ENCODE data around the gene IGFBP5. TPM values are rescaled to one million over a fixed set of nuclear protein-coding genes. Genes with fewer than 3 reads are reported as not detected.

IGFBP5 gene
- total and polyA plus RNA-seq, 2 donors (not counting 3 experiments of a cell fraction or from before 2014, with no cell fraction given) = 0.06 TPM; not detected in 1

DNA sequence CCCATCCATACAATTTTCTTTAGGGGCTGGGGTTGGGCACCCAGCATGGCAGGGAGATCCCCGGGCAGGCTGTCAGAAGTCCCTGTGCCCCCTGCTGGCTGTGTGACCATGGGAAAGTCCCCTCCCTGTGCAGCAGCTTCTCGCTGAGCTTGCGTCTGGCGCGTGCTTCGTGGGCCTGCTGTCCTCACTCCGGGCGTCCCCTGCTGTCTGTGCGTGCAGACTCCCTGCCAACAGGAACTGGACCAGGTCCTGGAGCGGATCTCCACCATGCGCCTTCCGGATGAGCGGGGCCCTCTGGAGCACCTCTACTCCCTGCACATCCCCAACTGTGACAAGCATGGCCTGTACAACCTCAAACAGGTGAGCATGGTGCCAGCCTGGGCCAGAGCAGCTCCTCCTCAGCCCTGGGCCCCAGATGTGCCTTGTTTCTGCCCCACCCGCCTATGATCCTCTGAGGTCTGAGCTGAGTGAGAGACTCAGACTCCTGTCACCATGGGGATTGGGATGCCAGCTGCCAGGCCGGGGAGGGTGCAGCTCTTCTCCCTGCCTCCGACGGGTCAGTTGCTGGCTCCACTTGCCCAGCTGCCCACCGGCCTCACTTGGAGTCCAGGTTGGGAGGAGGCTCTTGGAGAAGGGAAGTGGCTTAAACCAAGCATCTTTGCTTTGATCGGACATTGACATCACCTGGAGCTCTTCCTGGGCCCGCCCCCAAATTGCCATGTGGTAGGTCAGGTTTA lies 33.5 kb downstream of the IGFBP5 start:
- CTCF ChIA-PET = interaction anchor here (1.3 to 12.6 kb wide), 5 partner anchors 10 to 148 kb away, joined by 4 to 583 read pairs (median 4); no protein-coding TSS in a partner anchor
- dilution Hi-C loops (cut with MboI; ENCODE audit: extremely low pct_ligation_motif_present, low sequenced_read_pairs) (no loop called here), intact Hi-C loops (cut with micrococcal nuclease) (no loop called here)

DNA sequence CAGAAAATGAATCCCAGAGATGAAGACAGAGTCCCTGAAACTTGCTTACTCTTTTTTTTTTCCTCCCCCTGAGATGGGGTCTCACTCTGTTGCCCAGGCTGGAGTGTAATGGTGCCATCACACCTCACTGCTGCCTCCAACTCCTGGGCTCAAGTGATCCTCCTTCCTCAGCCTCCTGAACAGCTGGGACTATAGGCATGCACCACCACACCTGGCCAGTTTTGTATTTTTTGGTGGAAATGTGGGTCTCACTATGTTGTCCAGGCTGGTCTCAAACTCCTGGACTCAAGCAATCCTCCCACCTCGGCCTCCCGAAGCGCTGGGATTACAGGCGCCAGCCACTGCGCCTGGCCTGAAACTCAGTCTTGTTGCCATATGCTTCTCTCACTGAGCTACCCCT lies 34.3 kb downstream of the IGFBP5 start:
- POLR2A ChIA-PET = no interaction called here
- intact Hi-C loops (cut with micrococcal nuclease) (no loop called here), dilution Hi-C loops (cut with MboI; ENCODE audit: extremely low pct_ligation_motif_present, low sequenced_read_pairs) (no loop called here)
- Histone ChIP-seq H4K20me1 (replicated peaks; ENCODE audit: control insufficient read depth, extremely low read depth, insufficient read depth, low read length) (no peaks in the 10 kb centered on the region), H3K9ac (replicated peaks; ENCODE audit: extremely low read depth, insufficient read depth, low read length) (no peak overlapping the region), H3K9me3 (replicated peaks; ENCODE audit: control insufficient read depth, insufficient read depth, low read length) (no peaks in the 10 kb centered on the region), H3K27me3 (ENCODE audit: control insufficient read depth in 2 of 2, insufficient read depth in 2 of 2, low read length in 2 of 2) (no peaks in the 10 kb centered on the region), H3K4me2 (ENCODE audit: insufficient read depth, low read length) (no peak overlapping the region), H3K79me2 (ENCODE audit: control insufficient read depth, insufficient read depth, low read length) (no peaks in the 10 kb centered on the region), H3K36me3 (ENCODE audit: control insufficient read depth in 2 of 2, extremely low read depth in 1 of 2, insufficient read depth in 2 of 2, low read length in 2 of 2) (peaks cover 0 to 2% of the 10 kb centered on the region in 2 experiments), H3K4me3 (replicated peaks in 1 of 3; ENCODE audit: insufficient read depth in 1 of 3, low read depth in 1 of 3, low read length in 3 of 3) (no peak overlapping the region), H3K27ac (ENCODE audit: insufficient read depth, low read depth, low read length) (no peak overlapping the region), H2AFZ (ENCODE audit: low read depth, low read length) (no peak overlapping the region), H3K4me1 (ENCODE audit: control insufficient read depth, extremely low read depth, insufficient read depth, low read length) (peaks cover 8% of the 10 kb centered on the region), H3K9me1 (replicated peaks; ENCODE audit: control insufficient read depth, extremely low read depth, insufficient read depth, low read length) (no peaks in the 10 kb centered on the region)
- TF ChIP-seq JUN (IDR thresholded peaks at IDR 0.05; ENCODE audit: borderline replicate concordance, insufficient read depth, insufficient read length, low read depth) (no peak), FOS (IDR thresholded peaks at IDR 0.05; ENCODE audit: borderline replicate concordance, insufficient read depth, low read length) (no peak), POLR2A (IDR thresholded peaks at IDR 0.05; ENCODE audit: low read depth, low read length) (no peak), GATA2 (IDR thresholded peaks at IDR 0.05; ENCODE audit: insufficient read depth, insufficient read length, low read depth, low read length) (no peak), POLR2AphosphoS5 (IDR thresholded peaks at IDR 0.05; ENCODE audit: insufficient read depth, low read depth, low read length) (no peak), EZH2 (IDR thresholded peaks at IDR 0.05; ENCODE audit: borderline replicate concordance, low read depth, low read length, severe bottlenecking) (no peak), MYC (IDR thresholded peaks at IDR 0.05; ENCODE audit: low read depth, low read length) (no peak)
- TF ChIP-seq, protein P1, sequence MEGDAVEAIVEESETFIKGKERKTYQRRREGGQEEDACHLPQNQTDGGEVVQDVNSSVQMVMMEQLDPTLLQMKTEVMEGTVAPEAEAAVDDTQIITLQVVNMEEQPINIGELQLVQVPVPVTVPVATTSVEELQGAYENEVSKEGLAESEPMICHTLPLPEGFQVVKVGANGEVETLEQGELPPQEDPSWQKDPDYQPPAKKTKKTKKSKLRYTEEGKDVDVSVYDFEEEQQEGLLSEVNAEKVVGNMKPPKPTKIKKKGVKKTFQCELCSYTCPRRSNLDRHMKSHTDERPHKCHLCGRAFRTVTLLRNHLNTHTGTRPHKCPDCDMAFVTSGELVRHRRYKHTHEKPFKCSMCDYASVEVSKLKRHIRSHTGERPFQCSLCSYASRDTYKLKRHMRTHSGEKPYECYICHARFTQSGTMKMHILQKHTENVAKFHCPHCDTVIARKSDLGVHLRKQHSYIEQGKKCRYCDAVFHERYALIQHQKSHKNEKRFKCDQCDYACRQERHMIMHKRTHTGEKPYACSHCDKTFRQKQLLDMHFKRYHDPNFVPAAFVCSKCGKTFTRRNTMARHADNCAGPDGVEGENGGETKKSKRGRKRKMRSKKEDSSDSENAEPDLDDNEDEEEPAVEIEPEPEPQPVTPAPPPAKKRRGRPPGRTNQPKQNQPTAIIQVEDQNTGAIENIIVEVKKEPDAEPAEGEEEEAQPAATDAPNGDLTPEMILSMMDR (IDR thresholded peaks at IDR 0.05; ENCODE audit: extremely low read depth in 1 of 2, insufficient read depth in 1 of 2, low read depth in 1 of 2, low read length in 2 of 2) = no peak
- TF ChIP-seq, protein P2, sequence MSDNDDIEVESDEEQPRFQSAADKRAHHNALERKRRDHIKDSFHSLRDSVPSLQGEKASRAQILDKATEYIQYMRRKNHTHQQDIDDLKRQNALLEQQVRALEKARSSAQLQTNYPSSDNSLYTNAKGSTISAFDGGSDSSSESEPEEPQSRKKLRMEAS (IDR thresholded peaks at IDR 0.05; ENCODE audit: insufficient read depth, insufficient read length) = no peak
- FAIRE-seq = no peak
- CTCF ChIA-PET = interaction anchor here (1.3 to 12.6 kb wide), 4 partner anchors 9 to 147 kb away, joined by 4 to 583 read pairs (median 4); no protein-coding TSS in a partner anchor
- no peak for DNase-seq (ENCODE audit: low read depth, low spot score)
- BruUV-seq (replicated peaks) = no TSS peak

More for the DNA sequence above, 33.5 kb downstream of the IGFBP5 start:
- H3K36me3 ChIP-seq (ENCODE audit: control insufficient read depth in 2 of 2, extremely low read depth in 1 of 2, insufficient read depth in 2 of 2, low read length in 2 of 2) = peaks cover 0 to 2% of the 10 kb centered on the region in 2 experiments
- H3K4me3 ChIP-seq (replicated peaks in 1 of 3; ENCODE audit: insufficient read depth in 1 of 3, low read depth in 1 of 3, low read length in 3 of 3) = no peak overlapping the region
- no TSS peak for BruUV-seq (replicated peaks)
- no peak overlapping the region for H3K4me2 ChIP-seq (ENCODE audit: insufficient read depth, low read length)
- no peak overlapping the region for H3K9ac ChIP-seq (replicated peaks; ENCODE audit: extremely low read depth, insufficient read depth, low read length)
- no peaks in the 10 kb centered on the region for H3K27me3 ChIP-seq (ENCODE audit: control insufficient read depth in 2 of 2, insufficient read depth in 2 of 2, low read length in 2 of 2)
- no peaks in the 10 kb centered on the region for H3K9me3 ChIP-seq (replicated peaks; ENCODE audit: control insufficient read depth, insufficient read depth, low read length)
- FAIRE-seq = no peak
- H3K79me2 ChIP-seq (ENCODE audit: control insufficient read depth, insufficient read depth, low read length) = no peaks in the 10 kb centered on the region
- no peaks in the 10 kb centered on the region for H3K9me1 ChIP-seq (replicated peaks; ENCODE audit: control insufficient read depth, extremely low read depth, insufficient read depth, low read length)
- DNase-seq (ENCODE audit: low read depth, low spot score) = no peak
- no peak overlapping the region for H2AFZ ChIP-seq (ENCODE audit: low read depth, low read length)
- H4K20me1 ChIP-seq (replicated peaks; ENCODE audit: control insufficient read depth, extremely low read depth, insufficient read depth, low read length) = no peaks in the 10 kb centered on the region
- POLR2A ChIA-PET = no interaction called here
- no peak for TF ChIP-seq GATA2 (IDR thresholded peaks at IDR 0.05; ENCODE audit: insufficient read depth, insufficient read length, low read depth, low read length)
- TF ChIP-seq, protein P1 (IDR thresholded peaks at IDR 0.05; ENCODE audit: extremely low read depth in 1 of 2, insufficient read depth in 1 of 2, low read depth in 1 of 2, low read length in 2 of 2) = peak in 1 of 2 donors; percentile 42
- peaks cover 8% of the 10 kb centered on the region for H3K4me1 ChIP-seq (ENCODE audit: control insufficient read depth, extremely low read depth, insufficient read depth, low read length)
- no peak overlapping the region for H3K27ac ChIP-seq (ENCODE audit: insufficient read depth, low read depth, low read length)
